Ureter (tissue), 1 donor: ENCODE measurements around the gene CSF2RB. TPM values are rescaled to one million over a fixed set of nuclear protein-coding genes. Genes with fewer than 3 reads are reported as not detected.

ENCODE experiments used
- DNase-seq: peaks from one replicate; pipeline ENCODE4 v3.0.0-alpha.2; 2020; ENCODE audit warnings: low spot score
- total RNA-seq: library from RNA; stranded (reverse); gene quantifications from one replicate; pipeline ENCODE4 v1.2.4, GENCODE V29; 2023
- donor health status: DM: yes; HTN: yes; CAD: no.

Gene CSF2RB
- total RNA-seq, 1 donor from 2014 or later: 8.6 TPM

DNA sequence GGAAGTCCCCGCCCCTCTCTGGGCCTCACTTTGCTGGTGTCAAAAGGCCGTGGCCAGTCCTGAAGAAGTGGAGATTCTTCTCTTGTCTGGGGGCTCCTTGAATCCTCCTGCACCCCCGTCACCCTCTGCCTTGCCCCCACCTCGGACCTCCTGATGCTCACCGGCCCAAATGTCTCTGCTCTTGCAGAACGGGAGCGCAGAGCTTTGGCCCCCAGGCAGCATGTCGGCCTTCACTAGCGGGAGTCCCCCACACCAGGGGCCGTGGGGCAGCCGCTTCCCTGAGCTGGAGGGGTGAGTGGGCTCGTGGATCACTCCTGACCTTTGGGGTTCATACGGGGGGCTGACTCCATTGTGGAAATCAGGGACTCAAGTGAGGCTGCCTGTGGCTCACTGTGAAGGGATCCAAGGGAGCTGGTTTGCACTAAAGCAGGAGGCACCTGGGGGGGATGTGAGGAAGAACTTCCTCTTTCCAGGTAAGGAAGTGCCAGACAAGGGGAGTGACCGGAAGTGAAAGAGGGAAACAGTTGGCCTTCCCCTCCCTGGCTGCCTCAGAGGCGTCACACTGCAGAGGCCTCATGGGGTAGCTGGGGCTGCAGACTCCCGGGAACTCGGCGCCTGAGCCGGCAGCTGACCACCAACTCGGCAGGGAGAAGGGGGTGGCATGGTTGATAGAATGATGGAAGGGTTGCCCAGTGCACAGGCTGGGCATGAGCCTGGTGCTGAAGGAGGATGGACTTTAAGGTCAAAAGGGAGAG lies 23.1 kb downstream of the CSF2RB start:
- DNase-seq: peak; percentile 40

DNA sequence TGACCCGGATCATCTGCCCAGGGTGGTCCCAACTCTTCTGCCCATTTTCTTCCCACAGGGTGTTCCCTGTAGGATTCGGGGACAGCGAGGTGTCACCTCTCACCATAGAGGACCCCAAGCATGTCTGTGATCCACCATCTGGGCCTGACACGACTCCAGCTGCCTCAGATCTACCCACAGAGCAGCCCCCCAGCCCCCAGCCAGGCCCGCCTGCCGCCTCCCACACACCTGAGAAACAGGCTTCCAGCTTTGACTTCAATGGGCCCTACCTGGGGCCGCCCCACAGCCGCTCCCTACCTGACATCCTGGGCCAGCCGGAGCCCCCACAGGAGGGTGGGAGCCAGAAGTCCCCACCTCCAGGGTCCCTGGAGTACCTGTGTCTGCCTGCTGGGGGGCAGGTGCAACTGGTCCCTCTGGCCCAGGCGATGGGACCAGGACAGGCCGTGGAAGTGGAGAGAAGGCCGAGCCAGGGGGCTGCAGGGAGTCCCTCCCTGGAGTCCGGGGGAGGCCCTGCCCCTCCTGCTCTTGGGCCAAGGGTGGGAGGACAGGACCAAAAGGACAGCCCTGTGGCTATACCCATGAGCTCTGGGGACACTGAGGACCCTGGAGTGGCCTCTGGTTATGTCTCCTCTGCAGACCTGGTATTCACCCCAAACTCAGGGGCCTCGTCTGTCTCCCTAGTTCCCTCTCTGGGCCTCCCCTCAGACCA lies 24.0 kb downstream of the CSF2RB start:
- DNase-seq: peak; percentile 36

- DNase-seq: peak; percentile 38
These were observed 24.6 kb downstream of the CSF2RB start for GRCh38 chr22:36938028-36938425.

GRCh38 chr22:36938886-36939285 lies 25.5 kb downstream of the CSF2RB start:
- DNase-seq: no peak

- no peak for DNase-seq
These were observed 27.2 kb downstream of the CSF2RB start for GRCh38 chr22:36940676-36941075.

DNA sequence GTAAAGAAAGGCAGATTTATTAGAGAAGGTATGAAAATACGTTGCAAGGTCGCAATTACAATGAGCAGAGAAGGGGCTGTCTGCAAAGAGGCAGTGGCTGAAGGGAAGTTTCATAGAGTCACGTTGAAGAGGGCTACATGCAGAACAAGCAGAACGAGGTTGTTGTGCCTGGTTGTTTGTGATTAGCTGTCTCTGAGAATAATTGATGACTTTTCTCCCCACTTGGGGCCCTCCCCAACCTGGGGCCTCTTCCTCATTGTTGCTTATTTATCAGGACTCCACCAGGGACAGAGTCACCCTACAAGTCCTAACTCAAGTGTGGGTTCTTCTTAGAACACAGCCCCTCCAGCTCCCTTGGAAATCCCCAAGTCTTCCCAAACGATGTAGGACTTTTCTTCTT lies 29.1 kb downstream of the CSF2RB start:
- peak; percentile 35 for DNase-seq

DNA sequence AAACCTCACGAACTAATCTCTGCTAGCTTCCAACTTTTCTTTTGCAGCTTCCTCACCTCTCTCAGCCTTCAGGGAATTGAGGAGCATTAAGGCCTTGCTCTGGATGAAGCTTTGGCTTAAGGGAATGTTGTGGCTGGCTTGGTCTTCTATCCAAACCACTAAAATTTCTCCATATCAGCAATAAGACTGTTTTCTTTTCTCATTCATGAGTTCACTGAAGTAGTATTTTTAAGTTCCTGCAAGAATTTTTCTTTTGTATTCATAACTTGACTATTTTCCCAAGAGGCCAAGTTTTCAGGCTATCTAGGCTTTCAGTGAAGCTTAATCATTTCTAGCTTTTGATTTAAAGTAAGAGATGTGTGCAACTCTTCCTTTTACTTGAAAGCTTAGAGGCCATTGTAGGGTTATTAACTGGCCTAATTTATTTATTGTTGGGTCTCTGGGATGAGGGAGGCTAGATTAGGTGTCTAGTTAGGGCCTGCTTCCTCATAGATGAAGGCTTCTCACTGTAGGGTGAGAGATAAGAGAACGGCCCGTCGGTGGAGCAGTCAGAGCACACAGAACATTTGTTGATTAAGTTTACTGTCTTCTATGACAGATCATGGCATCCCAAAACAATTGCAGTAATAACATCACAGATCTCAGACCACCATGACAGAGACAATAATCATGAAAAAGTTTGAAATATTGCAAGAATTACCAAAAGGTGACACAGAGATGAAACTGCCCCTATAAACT lies 33.2 kb downstream of the CSF2RB start:
- no peak for DNase-seq

DNA sequence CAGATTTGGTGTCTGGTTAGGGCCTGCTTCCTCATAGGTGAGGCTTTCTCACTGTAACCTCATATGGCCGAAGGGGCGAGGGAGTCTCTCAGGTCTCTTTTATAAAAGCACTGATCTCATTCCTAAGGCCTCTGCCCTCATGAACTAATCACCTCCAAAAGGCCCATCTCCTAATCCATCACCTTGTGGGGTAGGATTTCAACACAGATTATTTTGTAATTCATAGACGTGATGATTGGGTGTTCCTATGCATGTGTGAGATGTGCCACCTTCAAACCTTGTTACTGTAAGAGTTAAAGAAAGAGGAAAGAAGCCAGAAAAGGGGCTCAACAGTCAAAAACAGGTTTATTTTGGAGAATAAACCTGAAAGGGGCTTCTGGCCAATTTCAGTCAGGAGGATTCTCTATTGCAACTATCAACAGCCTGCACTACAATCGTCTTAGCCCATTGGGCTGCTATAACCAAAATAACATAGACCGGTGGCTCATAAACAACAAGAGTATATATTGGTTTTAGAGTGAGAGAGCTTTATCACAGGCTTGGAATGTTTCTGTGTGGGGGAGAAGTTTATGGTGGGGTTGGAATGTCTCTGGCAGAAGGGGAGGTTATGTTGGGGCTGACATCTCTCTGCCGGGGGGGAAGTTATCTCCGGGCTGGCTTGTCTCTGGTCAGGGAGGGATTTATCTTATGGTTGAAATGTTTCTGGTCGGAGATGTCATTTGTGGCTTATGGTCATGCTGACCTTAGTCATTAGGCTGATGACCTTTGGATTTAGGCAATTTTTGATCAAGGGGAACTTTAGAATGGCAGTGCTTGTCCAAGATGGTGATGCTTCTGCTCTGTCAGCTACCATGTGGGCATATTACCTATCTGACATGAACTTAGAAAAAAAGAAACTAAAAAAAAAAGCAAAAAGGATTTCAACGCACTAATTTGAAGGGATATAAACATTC lies 35.1 kb downstream of the CSF2RB start:
- DNase-seq: no peak

DNA sequence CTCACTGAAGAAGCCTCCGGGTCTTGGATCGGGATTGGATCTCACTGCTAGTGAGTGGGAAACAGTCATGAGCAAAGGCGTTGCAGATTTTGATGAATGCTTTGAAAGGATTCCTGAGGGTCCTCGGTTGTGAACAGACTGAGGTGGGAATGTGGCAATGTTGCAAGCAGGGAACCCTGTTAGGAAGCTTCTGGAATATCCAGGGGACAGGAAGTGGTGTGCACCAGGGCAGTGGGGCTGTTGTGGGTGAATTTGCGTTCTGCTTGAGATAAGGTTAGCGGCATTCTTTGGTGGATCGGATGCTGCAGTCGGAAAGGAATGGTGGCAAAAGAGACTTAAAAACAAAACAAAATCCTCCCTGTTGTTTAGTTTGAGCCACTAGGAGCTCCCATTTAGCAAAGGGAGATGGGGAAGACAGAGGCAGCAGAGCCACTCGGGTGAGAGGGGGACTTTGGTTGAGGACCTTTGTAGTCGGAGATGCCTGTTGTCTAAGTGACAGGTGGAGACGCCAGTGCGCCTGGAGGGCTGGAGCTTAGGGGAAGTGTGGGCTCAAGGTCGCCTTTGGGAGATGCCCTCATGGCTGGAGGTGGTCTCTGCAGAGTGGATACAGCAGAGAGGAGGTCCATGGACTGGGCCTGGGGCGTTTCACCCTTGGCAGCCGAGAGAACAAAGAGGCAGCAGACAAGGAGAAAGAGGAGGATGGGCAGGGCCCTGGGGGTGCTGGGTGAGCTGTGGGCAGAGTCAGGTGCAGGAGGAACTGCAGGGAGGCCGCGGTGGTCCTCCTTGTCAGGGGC lies 37.6 kb downstream of the CSF2RB start:
- DNase-seq: no peak

DNA sequence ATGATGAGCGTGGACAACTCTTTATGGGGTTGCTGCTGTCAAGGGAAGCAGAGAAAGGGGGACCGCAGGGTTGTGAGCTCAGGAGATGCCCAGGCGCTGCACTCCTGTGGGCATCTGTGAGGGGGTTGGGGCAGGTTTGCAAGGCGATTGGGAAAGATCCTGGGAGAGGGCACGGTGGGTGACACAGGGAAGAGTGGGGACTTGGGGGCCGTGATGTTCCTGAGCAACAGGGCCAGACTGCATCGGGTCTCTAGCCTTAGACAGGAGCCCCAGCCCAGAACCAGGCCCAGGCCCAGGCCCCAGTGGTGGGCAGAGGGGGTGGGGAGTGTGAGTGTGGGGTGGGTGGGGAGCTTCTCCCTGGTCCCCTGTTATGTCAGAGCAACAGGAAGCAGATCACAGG lies 38.3 kb downstream of the CSF2RB start:
- no peak for DNase-seq

DNA sequence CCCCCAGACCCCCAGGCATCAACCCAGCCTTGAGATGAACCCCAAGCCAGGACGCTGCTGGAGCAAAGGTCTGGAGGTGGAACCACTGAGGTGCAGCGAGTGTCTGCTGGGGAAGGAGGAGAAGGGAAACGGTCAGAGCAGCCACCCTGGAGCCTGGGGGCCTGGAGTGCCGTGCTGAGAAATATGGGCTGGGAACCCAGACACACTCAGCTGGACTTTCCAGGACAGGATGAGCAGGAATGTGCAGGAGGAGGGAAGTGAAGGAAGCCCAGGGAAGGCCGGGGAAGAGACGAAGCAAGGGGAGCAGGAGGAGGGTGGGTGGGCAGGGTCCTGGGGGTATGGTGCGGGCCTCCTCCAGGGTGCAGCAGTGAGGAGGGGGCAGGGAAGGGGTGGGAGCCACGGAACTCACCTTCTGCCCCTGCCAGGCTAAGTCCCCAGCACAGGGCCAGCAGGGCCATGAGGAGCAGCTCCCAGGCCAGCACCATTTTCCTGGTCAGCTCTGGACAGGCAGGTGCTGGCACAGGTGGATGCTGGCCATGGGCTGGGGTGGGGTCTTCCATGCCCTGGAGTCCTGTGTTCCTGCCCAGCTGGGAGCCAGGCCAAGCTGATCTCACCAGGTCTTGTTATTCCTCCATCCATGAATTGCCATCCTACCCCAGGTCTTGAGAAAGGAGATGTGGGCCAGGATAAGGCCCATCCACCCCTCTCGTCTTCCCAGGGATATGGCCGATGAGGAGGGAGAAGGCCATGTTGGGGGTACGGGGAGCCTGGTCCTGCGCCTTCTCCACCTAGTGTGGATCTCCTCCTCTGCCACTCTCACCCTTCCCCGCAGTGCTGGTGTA lies 40.0 kb downstream of the CSF2RB start:
- DNase-seq: no peak

DNA sequence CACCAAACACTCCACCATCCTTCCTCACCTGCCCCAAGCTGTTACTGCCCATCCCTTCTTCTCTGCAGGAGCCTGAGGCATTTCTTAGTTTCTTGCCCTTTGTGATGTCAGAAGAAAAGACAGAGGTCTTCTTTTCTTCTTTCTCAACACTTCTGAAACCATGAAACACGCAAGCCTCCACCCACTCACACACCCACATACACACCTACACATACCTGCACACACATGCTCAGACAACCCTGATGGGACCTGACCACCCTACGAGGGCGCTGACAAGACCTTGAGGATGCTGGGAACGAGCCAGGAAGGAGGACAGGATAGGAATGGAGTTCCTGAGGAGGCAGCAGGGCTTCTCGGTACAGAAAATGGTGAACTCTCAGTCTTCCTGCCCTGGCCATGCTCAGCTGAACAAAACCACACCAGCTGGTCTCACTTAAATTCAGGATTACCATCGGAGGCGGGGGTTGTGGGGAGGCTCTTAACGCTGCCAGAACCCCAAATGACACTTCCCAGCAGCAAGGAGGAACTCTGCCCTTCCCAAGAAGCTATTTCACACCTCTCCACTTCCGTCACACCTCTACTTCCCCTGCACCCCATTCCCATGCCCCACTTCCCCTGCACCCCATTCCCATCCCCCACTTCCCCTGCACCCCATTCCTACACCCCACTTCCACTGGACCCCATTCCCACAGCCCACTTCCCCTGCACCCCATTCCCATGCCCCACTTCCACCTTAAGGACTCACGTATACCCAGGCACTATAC lies 41.0 kb downstream of the CSF2RB start:
- DNase-seq: no peak

DNA sequence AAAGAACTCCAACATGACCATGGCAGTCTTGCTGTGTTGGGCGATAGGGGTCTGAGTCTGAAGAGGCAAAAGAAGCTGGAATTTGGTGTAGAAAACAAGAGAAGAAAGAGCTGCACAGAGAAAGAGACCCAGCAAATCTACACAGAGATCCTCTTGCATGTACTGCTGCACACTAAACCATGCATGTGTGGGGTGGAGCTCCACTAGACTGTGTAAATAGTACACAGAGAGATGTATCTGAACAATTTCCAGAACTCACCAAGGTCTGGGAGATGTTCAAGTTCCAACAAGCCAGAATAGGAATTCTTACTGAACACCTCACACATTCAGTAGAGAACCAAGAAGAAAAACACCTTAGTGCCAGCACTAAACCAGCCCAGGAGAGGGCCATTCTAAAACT lies 42.3 kb downstream of the CSF2RB start:
- no peak for DNase-seq

GRCh38 chr22:36958366-36958765 lies 44.9 kb downstream of the CSF2RB start:
- no peak for DNase-seq

DNA sequence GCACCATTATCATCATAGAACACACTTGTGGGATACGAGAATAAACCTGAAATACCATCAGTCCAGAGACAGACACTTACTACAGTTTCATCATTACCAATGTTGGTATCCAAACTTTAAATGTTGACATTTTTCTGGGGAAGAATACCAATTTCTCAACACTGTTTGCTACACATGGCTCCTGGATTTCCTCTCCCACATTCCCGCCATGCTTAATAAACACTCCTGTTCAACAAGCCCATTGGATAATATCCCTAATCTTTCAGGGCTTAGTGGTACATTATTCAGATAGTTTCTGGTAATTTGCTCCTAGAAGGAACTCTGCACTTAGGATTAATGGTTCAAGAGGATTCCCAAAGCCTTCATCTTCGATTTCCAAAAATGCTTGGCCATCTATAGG lies 48.2 kb downstream of the CSF2RB start:
- no peak for DNase-seq

DNA sequence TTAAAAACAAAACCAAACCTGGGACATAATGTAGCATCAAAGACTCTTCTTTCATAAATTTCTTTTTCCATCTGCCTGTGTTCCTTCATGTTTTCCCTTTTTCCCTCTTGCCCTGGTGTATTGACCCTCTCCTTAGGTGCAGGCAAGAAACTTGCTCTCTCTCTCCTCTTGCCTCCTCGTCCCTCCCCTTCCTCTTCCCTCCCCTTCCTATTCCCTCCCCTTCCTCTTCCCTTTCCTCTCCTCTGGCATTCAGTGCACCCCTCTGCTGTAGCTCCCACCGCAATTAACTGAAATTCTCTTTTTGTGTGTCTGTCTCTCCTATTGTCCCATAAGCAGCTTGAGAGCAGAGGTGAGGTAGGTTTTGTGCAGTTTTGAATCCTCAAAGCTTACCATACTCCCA lies 49.9 kb downstream of the CSF2RB start:
- no peak for DNase-seq

GRCh38 chr22:36964106-36964505 lies 50.7 kb downstream of the CSF2RB start:
- no peak for DNase-seq

- DNase-seq: no peak
These were observed 52.3 kb downstream of the CSF2RB start for GRCh38 chr22:36965696-36966095.
